ENCODE data around the gene IQSEC3. TPM values are rescaled to one million over a fixed set of nuclear protein-coding genes. Genes with fewer than 3 reads are reported as not detected.
A peak's percentile ranks its signal among the peaks of the same experiment; 100 is the strongest.

IQSEC3 gene
- total RNA-seq, 2 experiments from 2014 or later, result not detected

DNA sequence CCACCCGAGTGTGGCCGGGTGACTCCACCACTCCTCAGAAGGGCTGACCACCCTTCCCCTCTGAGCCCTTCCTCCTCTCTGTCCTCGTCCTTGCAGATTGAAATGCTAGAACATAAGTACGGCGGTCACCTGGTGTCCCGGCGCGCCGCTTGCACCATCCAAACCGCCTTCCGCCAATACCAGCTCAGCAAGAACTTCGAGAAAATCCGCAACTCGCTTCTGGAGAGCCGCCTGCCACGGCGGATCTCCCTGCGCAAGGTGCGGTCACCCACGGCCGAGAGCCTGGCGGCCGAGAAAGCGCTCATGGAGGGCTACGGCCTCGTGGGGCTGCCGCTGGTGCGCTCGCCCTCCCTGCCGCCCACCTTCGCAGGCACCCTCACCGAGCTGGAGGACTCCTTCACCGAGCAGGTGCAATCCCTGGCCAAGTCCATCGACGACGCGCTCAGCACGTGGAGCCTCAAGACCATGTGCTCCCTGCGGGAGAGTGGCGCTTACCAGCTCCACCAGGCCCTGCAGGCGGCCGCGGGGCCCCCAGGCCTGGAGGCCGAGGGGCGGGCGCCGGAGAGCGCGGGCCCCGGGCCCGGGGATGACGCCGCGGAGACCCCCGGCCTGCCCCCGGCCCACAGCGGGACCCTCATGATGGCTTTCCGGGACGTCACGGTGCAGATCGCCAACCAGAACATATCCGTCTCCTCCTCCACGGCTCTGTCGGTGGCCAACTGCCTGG is 71.8 kb downstream of the IQSEC3 start:
- ChIA-PET POLR2A (no interaction called here), CTCF (no interaction called here)
- Mint-ChIP-seq H3K36me3 (ENCODE audit: low read depth) (no peaks in the 10 kb centered on the region), H3K4me3 (no peak overlapping the region), H3K4me1 (no peaks in the 10 kb centered on the region), H3K27me3 (peaks cover 27% of the 10 kb centered on the region), H3K27ac (no peak overlapping the region), H3K9me3 (ENCODE audit: low read depth) (no peaks in the 10 kb centered on the region)
- DNase-seq, result no peak
- ATAC-seq, result no peak
- intact Hi-C loops (cut with DNase I, micrococcal nuclease), result no loop called here

DNA sequence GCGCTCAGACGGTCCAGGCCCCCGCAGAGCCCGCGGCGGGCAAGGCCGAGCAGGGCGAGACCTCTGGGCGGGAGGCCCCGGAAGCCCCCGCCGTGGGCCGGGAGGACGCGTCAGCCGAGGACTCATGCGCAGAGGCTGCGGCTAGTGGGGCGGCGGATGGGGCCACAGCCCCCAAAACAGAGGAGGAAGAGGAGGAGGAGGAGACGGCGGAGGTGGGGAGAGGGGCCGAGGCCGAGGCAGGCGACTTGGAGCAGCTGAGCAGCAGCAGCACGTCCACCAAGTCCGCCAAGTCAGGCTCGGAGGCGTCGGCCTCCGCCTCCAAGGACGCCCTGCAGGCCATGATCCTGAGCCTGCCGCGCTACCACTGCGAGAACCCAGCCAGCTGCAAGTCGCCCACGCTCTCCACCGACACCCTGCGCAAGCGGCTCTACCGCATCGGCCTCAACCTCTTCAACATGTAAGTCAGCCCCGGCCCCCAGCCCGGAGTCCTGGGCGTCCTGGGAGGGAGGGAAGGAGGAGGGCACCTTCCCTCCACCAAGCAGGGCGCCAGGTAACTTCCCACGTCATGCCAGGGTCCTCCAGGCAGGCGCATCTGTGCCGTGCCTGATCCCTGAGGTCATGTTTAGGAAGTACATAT is 72.4 kb downstream of the IQSEC3 start:
- DNase-seq (peak; percentile 43), ATAC-seq (peak; percentile 36)
- no peak overlapping the region for H3K4me3 Mint-ChIP-seq
- H3K4me1 Mint-ChIP-seq, result no peaks in the 10 kb centered on the region
- H3K9me3 Mint-ChIP-seq (ENCODE audit: low read depth), result no peaks in the 10 kb centered on the region
- CTCF ChIA-PET, result no interaction called here
- no peak overlapping the region for H3K27ac Mint-ChIP-seq
- POLR2A ChIA-PET, result no interaction called here
- no peaks in the 10 kb centered on the region for H3K36me3 Mint-ChIP-seq (ENCODE audit: low read depth)
- H3K27me3 Mint-ChIP-seq, result peaks cover 26% of the 10 kb centered on the region
- intact Hi-C loops (cut with DNase I, micrococcal nuclease), result no loop called here

DNA sequence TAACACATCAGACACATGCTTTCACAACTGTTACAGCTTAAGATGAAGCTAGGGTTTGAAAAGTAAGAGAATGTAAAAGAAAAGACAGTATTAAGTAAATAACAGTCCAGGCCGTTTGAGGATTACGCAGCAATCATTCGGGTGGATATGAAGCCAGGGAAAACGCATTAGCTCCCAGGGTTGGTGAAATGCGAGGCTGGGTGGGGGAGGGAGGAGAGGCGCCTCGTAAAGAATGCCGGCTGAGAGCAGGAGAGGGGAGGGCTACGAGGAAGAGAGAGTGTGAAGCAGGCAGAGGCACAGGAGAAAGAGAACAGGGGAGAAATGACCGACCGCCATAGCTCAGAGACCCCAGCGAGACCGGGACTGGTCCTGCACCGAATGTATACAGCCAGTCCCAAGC is 73.0 kb downstream of the IQSEC3 start:
- ChIA-PET POLR2A (no interaction called here), CTCF (no interaction called here)
- Mint-ChIP-seq H3K4me3 (no peak overlapping the region), H3K9me3 (ENCODE audit: low read depth) (no peaks in the 10 kb centered on the region), H3K27ac (no peak overlapping the region), H3K36me3 (ENCODE audit: low read depth) (no peaks in the 10 kb centered on the region), H3K4me1 (peaks cover 3% of the 10 kb centered on the region), H3K27me3 (peaks cover 26% of the 10 kb centered on the region)
- intact Hi-C loops (cut with DNase I, micrococcal nuclease), result no loop called here
- DNase-seq (no peak), ATAC-seq (no peak)

DNA sequence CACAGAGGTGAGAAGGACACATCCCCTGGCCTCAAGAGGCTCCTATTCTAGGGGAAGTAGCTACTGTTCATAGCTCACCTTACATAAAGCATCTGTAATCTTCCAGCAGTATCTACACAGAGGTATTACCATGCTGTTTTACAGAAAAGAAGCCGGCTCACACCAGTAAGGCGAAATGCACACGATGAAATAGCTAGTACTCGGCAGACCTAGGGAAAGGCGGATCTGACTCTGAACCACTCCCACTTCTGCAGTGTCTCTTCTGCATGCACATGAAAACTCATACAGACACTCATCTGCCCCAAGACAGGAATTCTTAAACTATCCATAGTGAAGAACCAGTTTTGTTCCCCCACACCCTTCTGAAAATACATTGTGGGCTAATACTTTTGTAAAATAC is 73.6 kb downstream of the IQSEC3 start:
- H3K9me3 Mint-ChIP-seq (ENCODE audit: low read depth), result no peaks in the 10 kb centered on the region
- ChIA-PET CTCF (interaction anchor here (0.7 kb wide), 1 partner anchor 25 kb away, joined by 3 read pairs; no protein-coding TSS in a partner anchor), POLR2A (no interaction called here)
- ATAC-seq, result no peak
- H3K4me3 Mint-ChIP-seq, result no peak overlapping the region
- no peak for DNase-seq
- H3K27ac Mint-ChIP-seq, result no peak overlapping the region
- H3K4me1 Mint-ChIP-seq, result peaks cover 5% of the 10 kb centered on the region
- no peaks in the 10 kb centered on the region for H3K36me3 Mint-ChIP-seq (ENCODE audit: low read depth)
- intact Hi-C loops (cut with DNase I, micrococcal nuclease), result no loop called here
- peaks cover 26% of the 10 kb centered on the region for H3K27me3 Mint-ChIP-seq

- ChIA-PET POLR2A (no interaction called here), CTCF (interaction anchor here (0.6 to 0.9 kb wide), 2 partner anchors 9 to 76 kb away, joined by 4 read pairs; no protein-coding TSS in a partner anchor)
- no peak overlapping the region for H3K4me3 Mint-ChIP-seq
- intact Hi-C loops (cut with DNase I, micrococcal nuclease), result no loop called here
- H3K36me3 Mint-ChIP-seq (ENCODE audit: low read depth), result no peaks in the 10 kb centered on the region
- H3K9me3 Mint-ChIP-seq (ENCODE audit: low read depth), result no peaks in the 10 kb centered on the region
- peaks cover 14% of the 10 kb centered on the region for H3K27me3 Mint-ChIP-seq
- no peak for ATAC-seq
- H3K27ac Mint-ChIP-seq, result no peak overlapping the region
- DNase-seq, result no peak
- H3K4me1 Mint-ChIP-seq, result peaks cover 6% of the 10 kb centered on the region
Measured at GRCh38 chr12:143964-144649, 77.5 kb downstream of the IQSEC3 start.

DNA sequence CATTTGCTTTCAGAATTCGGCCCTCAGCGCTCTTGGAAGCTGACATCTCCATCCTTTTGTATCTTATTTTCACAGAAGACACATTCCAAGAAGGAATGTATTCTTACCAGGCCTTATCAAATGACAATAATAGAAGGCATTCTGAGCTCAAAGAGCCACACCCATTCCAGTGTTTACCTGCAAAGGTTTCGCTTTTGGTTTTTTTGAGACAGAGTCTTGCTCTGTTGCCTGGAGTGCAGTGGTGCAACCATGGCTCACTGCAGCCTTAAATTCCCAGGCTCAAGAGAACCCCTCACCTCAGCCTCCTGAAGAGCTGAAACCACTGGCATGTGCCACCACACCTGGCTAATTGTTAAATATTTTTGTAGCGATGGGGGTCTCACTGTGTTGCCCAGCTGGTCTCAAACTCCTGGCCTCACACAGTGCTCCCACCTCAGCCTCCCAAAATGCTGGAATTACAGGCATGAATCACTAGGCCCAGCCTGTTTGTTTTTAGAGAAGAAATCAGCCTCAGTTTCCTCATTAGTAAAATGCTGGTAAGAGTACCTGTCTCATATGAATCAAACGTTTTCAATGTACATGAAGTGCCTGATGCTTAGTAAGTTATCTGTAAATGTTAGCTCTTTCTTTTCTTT is 78.2 kb downstream of the IQSEC3 start:
- intact Hi-C loops (cut with DNase I, micrococcal nuclease), result no loop called here
- DNase-seq, result no peak
- peaks cover 6% of the 10 kb centered on the region for H3K4me1 Mint-ChIP-seq
- H3K36me3 Mint-ChIP-seq (ENCODE audit: low read depth), result no peaks in the 10 kb centered on the region
- ATAC-seq, result no peak
- peaks cover 8% of the 10 kb centered on the region for H3K27me3 Mint-ChIP-seq
- no peak overlapping the region for H3K4me3 Mint-ChIP-seq
- no peak overlapping the region for H3K27ac Mint-ChIP-seq
- ChIA-PET POLR2A (no interaction called here), CTCF (interaction anchor here (0.6 to 0.9 kb wide), 2 partner anchors 8 to 75 kb away, joined by 4 read pairs; no protein-coding TSS in a partner anchor)
- no peaks in the 10 kb centered on the region for H3K9me3 Mint-ChIP-seq (ENCODE audit: low read depth)

DNA sequence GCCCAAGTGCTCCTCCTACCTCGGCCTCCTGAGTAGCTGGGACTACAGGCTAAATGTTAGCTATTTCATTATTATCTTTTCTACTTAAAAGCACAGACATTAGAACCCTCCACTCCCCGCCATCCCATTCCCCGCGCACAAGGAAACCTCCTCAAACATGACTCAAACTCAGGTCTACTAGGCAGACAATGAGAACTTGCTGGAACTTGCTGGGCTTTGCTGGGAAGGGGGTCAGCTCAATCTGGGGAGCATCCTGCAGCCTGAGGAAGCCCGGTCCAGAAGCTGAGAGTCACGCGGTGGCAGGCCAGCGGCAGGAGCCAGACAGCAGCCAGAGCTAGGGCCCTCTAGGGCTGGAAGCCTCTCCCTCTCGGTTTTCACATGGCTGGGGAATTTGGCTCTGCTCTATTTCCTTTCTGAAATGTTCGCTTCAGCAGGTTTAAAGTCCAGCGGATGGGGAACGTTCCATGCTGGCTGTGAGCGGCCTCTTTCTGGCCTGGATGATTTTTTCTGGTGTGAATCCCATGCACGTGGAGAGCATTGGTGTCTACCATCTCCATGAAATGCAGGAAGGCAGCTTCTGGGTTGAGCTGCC is 78.9 kb downstream of the IQSEC3 start:
- ATAC-seq (no peak), DNase-seq (no peak)
- Mint-ChIP-seq H3K27ac (no peak overlapping the region), H3K4me1 (peaks cover 6% of the 10 kb centered on the region), H3K27me3 (peaks cover 2% of the 10 kb centered on the region), H3K9me3 (ENCODE audit: low read depth) (no peaks in the 10 kb centered on the region), H3K4me3 (no peak overlapping the region), H3K36me3 (ENCODE audit: low read depth) (no peaks in the 10 kb centered on the region)
- CTCF ChIA-PET, result interaction anchor here (0.9 kb wide), 1 partner anchor 74 kb away, joined by 4 read pairs; no protein-coding TSS in a partner anchor
- intact Hi-C loops (cut with DNase I, micrococcal nuclease), result no loop called here
- POLR2A ChIA-PET, result no interaction called here

- no peak for DNase-seq
- CTCF ChIA-PET, result interaction anchor here (1.3 kb wide), 1 partner anchor 14 kb away, joined by 3 read pairs; no protein-coding TSS in a partner anchor
Measured at GRCh38 chr12:147242-147641, 80.7 kb downstream of the IQSEC3 start.

GRCh38 chr12:148676-149416 is 82.3 kb downstream of the IQSEC3 start:
- no peaks in the 10 kb centered on the region for H3K9me3 Mint-ChIP-seq (ENCODE audit: low read depth)
- CTCF ChIA-PET, result interaction anchor here (0.6 to 0.7 kb wide), 2 partner anchors 227 to 299 kb away, joined by 3 read pairs; no protein-coding TSS in a partner anchor
- H3K27me3 Mint-ChIP-seq, result no peaks in the 10 kb centered on the region
- H3K4me1 Mint-ChIP-seq, result peaks cover 6% of the 10 kb centered on the region
- DNase-seq (no peak), ATAC-seq (no peak)
- no peak overlapping the region for H3K4me3 Mint-ChIP-seq
- no peak overlapping the region for H3K27ac Mint-ChIP-seq
- H3K36me3 Mint-ChIP-seq (ENCODE audit: low read depth), result no peaks in the 10 kb centered on the region
- intact Hi-C loops (cut with DNase I, micrococcal nuclease), result no loop called here
- POLR2A ChIA-PET, result no interaction called here

More at GRCh38 chr12:147242-147641, 80.7 kb downstream of the IQSEC3 start:
- Mint-ChIP-seq H3K4me1 (peaks cover 6% of the 10 kb centered on the region), H3K4me3 (no peak overlapping the region), H3K27ac (no peak overlapping the region), H3K9me3 (ENCODE audit: low read depth) (no peaks in the 10 kb centered on the region), H3K36me3 (ENCODE audit: low read depth) (no peaks in the 10 kb centered on the region), H3K27me3 (no peaks in the 10 kb centered on the region)
- intact Hi-C loops (cut with DNase I, micrococcal nuclease), result no loop called here
- ATAC-seq, result no peak
- POLR2A ChIA-PET, result no interaction called here

GRCh38 chr12:151579-151978 is 85.0 kb downstream of the IQSEC3 start:
- Mint-ChIP-seq H3K27ac (no peak overlapping the region), H3K9me3 (ENCODE audit: low read depth) (no peaks in the 10 kb centered on the region), H3K4me3 (no peak overlapping the region), H3K36me3 (ENCODE audit: low read depth) (no peaks in the 10 kb centered on the region), H3K4me1 (no peaks in the 10 kb centered on the region), H3K27me3 (no peaks in the 10 kb centered on the region)
- DNase-seq (no peak), ATAC-seq (no peak)
- intact Hi-C loops (cut with DNase I, micrococcal nuclease), result no loop called here
- ChIA-PET POLR2A (no interaction called here), CTCF (no interaction called here)

DNA sequence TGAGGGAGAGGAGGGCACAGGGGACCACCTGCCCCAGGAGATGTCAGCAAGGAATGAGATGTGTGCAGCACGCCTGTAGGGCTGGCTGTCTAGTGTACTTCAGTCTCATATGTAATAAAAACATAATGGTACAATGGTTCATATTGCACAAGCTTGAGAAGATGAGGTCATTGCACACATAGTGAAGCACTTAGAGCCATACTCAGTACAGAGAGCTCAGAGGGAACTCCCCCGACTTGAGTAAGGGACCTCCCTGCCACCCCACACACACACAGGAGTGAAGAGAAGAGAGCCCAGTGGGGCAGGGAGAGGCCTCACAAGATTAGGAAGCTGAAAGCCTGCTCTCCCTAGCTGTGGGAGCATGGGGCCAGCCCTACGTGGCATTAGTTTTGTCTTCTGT is 85.9 kb downstream of the IQSEC3 start:
- H3K27me3 Mint-ChIP-seq, result no peaks in the 10 kb centered on the region
- no peaks in the 10 kb centered on the region for H3K36me3 Mint-ChIP-seq (ENCODE audit: low read depth)
- ATAC-seq (no peak), DNase-seq (no peak)
- no peak overlapping the region for H3K4me3 Mint-ChIP-seq
- H3K27ac Mint-ChIP-seq, result no peak overlapping the region
- intact Hi-C loops (cut with DNase I, micrococcal nuclease), result no loop called here
- no peaks in the 10 kb centered on the region for H3K9me3 Mint-ChIP-seq (ENCODE audit: low read depth)
- H3K4me1 Mint-ChIP-seq, result no peaks in the 10 kb centered on the region
- CTCF ChIA-PET, result interaction anchor here (0.7 to 1.2 kb wide), 2 partner anchors 71 to 738 kb away, joined by 3 read pairs; no protein-coding TSS in a partner anchor
- POLR2A ChIA-PET, result no interaction called here
